RWPE2 (cell line): Measurements from ENCODE around the gene RPL22.

Experiments
- ATAC-seq: fragments of 200-7000 bp; cut with Tn5 transposase; 3 replicates; pipeline ENCODE4 v1.9.1; 2021; ENCODE audit warnings: low read depth
- DNase-seq: peaks from one replicate; pipeline ENCODE4 v3.0.0-alpha.2; 2020; ENCODE audit warnings: low spot score
- H3K27ac ChIP-seq: fragments of 450-650 bp; 2 replicates; pipeline ENCODE4 v1.5.1; 2017; ENCODE audit warnings: mild to moderate bottlenecking; ENCODE audit not compliant: poor library complexity, severe bottlenecking
- H3K27me3 ChIP-seq: fragments of 250-450 bp; sonication (Bioruptor Pico); 2 replicates; pipeline ENCODE4 v1.5.1; 2021; ENCODE audit warnings: mild to moderate bottlenecking, moderate library complexity; ENCODE audit not compliant: insufficient read depth, poor library complexity, severe bottlenecking
- H3K36me3 ChIP-seq: fragments of 250-450 bp; sonication (Bioruptor Pico); 2 replicates; pipeline ENCODE4 v1.5.1; 2020; ENCODE audit warnings: low read depth, mild to moderate bottlenecking, moderate library complexity
- H3K4me1 ChIP-seq: fragments of 250-450 bp; sonication (Bioruptor Pico); 2 replicates; pipeline ENCODE4 v1.5.1; 2021; ENCODE audit warnings: mild to moderate bottlenecking, moderate library complexity; ENCODE audit not compliant: insufficient read depth, poor library complexity, severe bottlenecking
- H3K4me3 ChIP-seq: fragments of 250-450 bp; sonication (Bioruptor Pico); 2 replicates; pipeline ENCODE4 v1.5.1; 2021; ENCODE audit warnings: mild to moderate bottlenecking, moderate library complexity; ENCODE audit not compliant: severe bottlenecking
- H3K9me3 ChIP-seq: fragments of 250-450 bp; sonication (Bioruptor Pico); 2 replicates; pipeline ENCODE4 v1.5.1; 2021; ENCODE audit warnings: mild to moderate bottlenecking, moderate library complexity; ENCODE audit not compliant: severe bottlenecking
- TF ChIP-seq, protein P1 (sequence below): fragments of 450-650 bp; IDR thresholded peaks from one replicate; pipeline ENCODE4 v1.5.1; 2017; ENCODE audit warnings: mild to moderate bottlenecking, moderate library complexity; ENCODE audit not compliant: poor library complexity, severe bottlenecking

Gene RPL22

DNA sequence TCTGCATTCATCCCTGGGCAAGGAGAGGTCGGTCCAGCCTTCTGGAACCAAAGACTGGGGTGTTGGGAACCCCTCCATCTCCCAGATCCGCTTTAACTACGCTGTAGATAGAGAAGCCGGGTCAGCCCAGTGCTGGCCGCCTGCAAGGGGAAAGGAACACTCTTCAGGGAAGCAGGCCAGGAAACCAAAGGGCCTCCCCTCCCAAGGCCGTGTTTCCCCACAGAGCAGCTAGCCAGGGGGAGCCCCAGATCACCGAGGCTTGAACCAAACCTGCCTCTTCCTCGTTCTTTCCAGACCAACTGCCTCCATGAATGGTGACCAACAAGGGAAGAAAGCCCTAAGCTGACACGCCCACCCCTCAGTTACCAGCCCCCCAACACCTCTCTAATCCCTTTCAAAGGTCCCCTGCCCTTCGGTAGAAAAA is 18.0 kb downstream of the RPL22 start:
- peak; percentile 11; the same call in 1 of the 3 replicates for ATAC-seq
- no peak for DNase-seq
- H3K9me3 ChIP-seq = no peaks in the 10 kb centered on the region
- H3K4me3 ChIP-seq = no peak overlapping the region
- TF ChIP-seq, protein P1, sequence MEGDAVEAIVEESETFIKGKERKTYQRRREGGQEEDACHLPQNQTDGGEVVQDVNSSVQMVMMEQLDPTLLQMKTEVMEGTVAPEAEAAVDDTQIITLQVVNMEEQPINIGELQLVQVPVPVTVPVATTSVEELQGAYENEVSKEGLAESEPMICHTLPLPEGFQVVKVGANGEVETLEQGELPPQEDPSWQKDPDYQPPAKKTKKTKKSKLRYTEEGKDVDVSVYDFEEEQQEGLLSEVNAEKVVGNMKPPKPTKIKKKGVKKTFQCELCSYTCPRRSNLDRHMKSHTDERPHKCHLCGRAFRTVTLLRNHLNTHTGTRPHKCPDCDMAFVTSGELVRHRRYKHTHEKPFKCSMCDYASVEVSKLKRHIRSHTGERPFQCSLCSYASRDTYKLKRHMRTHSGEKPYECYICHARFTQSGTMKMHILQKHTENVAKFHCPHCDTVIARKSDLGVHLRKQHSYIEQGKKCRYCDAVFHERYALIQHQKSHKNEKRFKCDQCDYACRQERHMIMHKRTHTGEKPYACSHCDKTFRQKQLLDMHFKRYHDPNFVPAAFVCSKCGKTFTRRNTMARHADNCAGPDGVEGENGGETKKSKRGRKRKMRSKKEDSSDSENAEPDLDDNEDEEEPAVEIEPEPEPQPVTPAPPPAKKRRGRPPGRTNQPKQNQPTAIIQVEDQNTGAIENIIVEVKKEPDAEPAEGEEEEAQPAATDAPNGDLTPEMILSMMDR = no peak
- H3K27ac ChIP-seq = no peak overlapping the region
- H3K4me1 ChIP-seq = no peaks in the 10 kb centered on the region
- peaks cover 29% of the 10 kb centered on the region for H3K27me3 ChIP-seq
- H3K36me3 ChIP-seq = peaks cover 8% of the 10 kb centered on the region; the same call in 1 of the 2 replicates

DNA sequence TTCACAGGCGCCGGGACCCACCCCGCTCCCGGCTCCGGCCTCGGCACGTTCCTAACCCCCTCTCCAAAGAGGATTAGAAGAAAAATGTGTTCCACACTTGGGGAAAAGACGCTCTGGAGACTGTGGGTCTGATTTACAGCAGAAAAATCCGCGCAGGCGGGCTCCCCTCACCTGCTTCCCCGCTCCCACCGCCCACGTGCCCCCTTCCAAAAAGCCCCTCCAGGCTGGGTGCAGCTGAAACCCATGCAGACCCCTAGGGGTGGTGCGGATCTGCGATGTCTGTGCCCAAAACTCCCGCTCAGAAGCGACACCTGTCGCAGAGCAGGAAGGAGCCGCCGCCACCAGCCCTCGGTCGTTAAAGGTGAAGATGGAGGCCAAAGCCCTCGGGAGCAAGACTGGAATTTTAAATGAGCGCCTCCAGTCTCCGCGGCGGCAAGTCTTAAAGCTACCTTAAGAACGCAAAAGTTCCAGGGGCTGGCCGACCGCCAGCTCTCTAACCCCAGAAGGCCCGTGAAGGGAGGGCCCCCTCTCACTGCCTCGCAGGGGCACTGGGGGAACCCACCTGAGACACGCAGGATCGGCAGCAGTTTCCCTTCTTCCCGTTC is 18.6 kb downstream of the RPL22 start:
- Histone ChIP-seq H3K27me3 (peaks cover 29% of the 10 kb centered on the region), H3K27ac (no peak overlapping the region), H3K9me3 (no peaks in the 10 kb centered on the region), H3K36me3 (peaks cover 4% of the 10 kb centered on the region; the same call in 1 of the 2 replicates), H3K4me3 (no peak overlapping the region), H3K4me1 (no peaks in the 10 kb centered on the region)
- TF ChIP-seq, protein P1 = no peak
- DNase-seq (no peak), ATAC-seq (no peak)

DNA sequence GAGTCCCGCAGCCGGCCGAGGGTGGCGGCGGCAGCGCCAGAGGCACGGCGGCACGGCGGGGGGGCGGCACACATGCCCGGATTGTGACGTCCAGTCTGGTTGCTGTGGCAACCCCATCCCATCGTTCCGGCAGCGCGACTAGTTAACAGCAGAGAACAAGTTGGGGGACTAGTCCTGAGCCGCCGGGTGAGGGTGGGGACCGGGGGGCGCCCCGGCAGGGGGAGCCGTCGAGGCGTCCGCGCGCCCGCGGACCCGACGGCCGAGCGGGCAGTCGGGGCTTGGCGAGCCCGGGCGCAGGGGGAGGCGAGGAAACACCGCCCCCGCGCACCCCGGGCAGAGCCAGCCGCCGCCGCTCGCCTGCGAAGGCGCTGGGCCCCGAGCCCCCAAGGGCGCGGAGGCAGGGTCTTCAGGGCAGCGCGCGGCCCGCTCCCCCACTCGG is 19.1 kb downstream of the RPL22 start, which contains the start of gene CHD5:
Gene CHD5, minus strand, starts transcription at position 54 of the 439 bp plus-strand sequence. CDS start 298 bp downstream, outside the sequence.
- Histone ChIP-seq H3K4me3 (peak within 1 kb of the TSS; percentile 32), H3K4me1 (no peaks in the 10 kb centered on the region), H3K27me3 (peaks cover 29% of the 10 kb centered on the region), H3K36me3 (no peaks in the 10 kb centered on the region; the same call in 1 of the 2 replicates), H3K27ac (no peak within 1 kb of the TSS), H3K9me3 (no peaks in the 10 kb centered on the region)
- ATAC-seq (no peak), DNase-seq (no peak)
- TF ChIP-seq, protein P1 = peak; percentile 28

DNA sequence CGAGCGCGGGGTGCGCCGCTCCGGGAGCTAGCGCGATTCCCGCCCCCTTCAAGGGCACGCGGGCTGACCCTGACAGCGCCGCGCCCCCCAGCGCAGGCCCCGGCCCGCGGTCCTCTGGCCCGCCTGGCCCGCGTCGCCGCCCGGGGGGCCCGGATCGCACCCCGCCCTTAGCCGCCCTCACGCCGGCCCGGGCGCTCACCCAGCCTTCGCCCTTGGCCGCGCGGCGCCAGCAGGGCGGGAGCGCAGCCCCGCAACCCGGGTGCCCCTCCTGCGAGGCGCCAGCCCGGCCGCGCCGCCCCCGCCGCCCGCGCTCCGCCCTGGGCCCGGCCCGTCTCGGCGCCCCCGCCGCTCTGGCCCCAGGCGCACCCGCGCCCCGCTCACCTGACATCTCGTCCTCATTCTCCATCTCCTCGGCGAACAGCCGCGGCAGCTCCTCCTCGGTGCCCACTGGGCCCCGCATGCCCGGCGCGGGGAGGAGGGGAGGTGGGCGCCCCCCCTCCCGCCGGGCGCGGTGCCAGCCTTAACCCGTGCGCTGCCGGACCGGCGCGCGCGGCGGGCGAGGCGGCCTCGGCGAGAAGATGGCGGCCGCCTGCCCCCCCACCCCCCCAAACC is 19.7 kb downstream of the RPL22 start:
- no peaks in the 10 kb centered on the region for H3K4me1 ChIP-seq
- no peaks in the 10 kb centered on the region for H3K36me3 ChIP-seq
- no peak for ATAC-seq
- H3K9me3 ChIP-seq = no peaks in the 10 kb centered on the region
- H3K27me3 ChIP-seq = peaks cover 29% of the 10 kb centered on the region
- H3K27ac ChIP-seq = no peak overlapping the region
- H3K4me3 ChIP-seq = peak overlapping the region; percentile 32
- DNase-seq = no peak
- TF ChIP-seq, protein P1 = no peak
